Measurements from ENCODE around the gene MFSD6.

The MFSD6 gene

DNA sequence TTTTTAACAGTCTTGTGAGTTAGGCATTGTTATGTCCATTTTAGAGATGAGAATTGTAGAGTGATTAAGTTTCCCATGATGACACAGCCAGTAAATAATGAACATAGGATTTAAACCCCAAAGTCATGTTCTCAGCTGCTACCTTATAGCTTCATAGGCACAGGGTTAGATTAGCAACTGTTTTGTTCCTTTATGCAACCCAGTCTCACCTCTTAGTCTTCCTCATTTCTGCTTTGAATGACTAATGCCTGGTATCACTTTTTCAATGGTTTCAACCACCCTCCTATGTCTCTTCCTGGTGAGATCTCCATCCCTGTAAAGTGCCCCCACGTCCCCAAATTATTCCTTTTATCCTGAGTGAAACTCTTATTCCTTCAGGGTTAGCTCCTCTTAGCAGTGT is 44.3 kb downstream of the MFSD6 start:
- no peak for DNase-seq (ENCODE audit: low read depth)
- TF ChIP-seq, protein P1, sequence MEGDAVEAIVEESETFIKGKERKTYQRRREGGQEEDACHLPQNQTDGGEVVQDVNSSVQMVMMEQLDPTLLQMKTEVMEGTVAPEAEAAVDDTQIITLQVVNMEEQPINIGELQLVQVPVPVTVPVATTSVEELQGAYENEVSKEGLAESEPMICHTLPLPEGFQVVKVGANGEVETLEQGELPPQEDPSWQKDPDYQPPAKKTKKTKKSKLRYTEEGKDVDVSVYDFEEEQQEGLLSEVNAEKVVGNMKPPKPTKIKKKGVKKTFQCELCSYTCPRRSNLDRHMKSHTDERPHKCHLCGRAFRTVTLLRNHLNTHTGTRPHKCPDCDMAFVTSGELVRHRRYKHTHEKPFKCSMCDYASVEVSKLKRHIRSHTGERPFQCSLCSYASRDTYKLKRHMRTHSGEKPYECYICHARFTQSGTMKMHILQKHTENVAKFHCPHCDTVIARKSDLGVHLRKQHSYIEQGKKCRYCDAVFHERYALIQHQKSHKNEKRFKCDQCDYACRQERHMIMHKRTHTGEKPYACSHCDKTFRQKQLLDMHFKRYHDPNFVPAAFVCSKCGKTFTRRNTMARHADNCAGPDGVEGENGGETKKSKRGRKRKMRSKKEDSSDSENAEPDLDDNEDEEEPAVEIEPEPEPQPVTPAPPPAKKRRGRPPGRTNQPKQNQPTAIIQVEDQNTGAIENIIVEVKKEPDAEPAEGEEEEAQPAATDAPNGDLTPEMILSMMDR (IDR thresholded peaks at IDR 0.05; ENCODE audit: low read length, missing control alignments): no peak
- no peak overlapping the region for H3K4me3 ChIP-seq (replicated peaks; ENCODE audit: low read depth, low read length)

DNA sequence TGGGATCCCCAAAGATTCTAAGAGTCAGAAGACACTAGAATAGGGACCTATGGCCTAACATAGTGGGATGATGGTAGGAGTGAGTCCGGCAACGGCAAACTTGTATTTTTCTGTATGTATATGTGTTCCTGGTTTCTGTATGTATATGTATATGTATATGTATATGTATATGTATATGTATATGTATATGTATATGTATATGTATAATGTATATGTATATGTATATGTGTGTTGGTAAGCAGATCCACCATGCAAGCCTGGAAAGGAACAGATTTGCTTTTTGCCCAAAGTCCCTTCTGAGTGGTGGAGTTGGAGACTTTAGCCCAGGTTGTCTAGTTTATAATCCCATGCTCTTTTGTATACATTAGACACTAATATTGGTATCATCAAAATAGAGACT is 46.6 kb downstream of the MFSD6 start:
- H3K4me3 ChIP-seq (replicated peaks; ENCODE audit: low read depth, low read length): no peak overlapping the region
- TF ChIP-seq, protein P1 (IDR thresholded peaks at IDR 0.05; ENCODE audit: low read length, missing control alignments): no peak
- no peak for DNase-seq (ENCODE audit: low read depth)

DNA sequence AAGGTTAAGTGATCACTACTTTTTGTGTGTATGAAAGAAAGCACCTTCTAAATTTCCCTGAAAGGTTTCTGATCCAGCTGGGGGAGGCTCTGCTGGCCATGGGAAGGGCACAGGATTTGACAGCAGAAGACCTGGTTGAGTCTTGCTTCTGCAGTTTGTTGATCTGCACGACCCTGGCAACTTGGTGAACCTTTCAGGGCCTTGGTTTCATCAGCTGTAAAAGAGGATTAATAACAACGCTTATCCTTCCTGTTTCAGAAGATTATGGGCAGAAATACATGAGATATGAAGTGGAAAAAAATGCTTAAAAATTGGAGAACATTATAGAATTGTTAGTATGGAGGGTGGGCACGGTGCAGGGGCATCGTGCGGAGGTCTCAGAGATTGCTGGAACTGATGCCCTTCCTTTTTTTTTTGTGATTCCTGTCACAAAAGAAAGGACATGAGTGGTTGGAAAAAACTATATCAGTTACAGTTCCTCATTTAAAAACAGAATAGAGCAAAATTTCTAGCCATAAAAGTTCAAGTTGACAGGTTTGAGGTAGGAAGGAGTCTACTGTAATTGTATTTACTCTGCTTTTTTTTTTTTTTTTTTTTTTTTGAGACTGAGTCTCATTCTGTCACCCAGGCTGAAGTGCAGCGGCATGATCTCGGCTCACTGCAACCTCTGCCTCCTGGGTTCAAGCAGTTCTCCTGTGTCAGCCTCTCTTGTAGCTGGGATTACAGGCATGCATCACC is 47.4 kb downstream of the MFSD6 start:
- DNase-seq (ENCODE audit: low read depth): no peak
- H3K4me3 ChIP-seq (replicated peaks; ENCODE audit: low read depth, low read length): no peak overlapping the region
- TF ChIP-seq, protein P1 (IDR thresholded peaks at IDR 0.05; ENCODE audit: low read length, missing control alignments): no peak

DNA sequence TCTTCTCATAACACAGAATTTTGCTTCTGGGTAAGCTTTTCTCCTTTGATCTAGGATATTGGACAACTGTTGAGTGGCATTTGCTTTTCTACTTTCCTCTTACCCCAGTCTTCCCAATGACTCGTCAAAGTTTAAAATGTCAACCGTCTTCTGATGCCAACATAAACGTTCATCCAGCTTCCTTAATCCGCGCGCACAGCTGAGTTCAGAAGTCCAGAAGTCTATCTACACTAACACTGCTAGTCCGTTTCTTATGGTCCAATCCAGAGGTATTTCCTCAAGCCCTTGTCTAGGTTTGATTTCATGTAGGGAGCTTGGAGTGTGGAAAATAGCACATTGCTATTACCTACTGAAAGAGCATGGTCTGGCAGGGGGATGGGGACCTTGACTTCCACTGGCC is 48.7 kb downstream of the MFSD6 start:
- TF ChIP-seq, protein P1 (IDR thresholded peaks at IDR 0.05; ENCODE audit: low read length, missing control alignments): no peak
- H3K4me3 ChIP-seq (replicated peaks; ENCODE audit: low read depth, low read length): no peak overlapping the region
- no peak for DNase-seq (ENCODE audit: low read depth)

DNA sequence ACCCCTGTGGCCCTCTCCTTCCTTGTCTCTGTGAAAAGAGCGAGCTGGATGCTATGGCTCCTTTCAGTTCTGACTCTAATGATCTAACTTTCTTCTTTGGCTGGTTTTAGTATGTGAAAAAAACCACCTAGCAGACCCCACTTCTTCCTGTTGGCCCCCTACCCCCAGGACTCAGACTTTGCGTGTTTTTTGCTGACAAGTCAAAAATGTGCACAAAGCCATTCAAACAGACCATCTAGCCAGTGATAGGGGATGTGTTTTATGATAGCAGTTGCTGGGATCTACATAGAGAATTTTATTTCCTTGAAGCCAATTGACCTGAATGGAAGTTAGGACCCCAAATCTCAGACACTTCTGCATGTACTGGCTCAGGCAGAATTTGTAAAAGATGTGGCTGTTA is 49.1 kb downstream of the MFSD6 start:
- TF ChIP-seq, protein P1 (IDR thresholded peaks at IDR 0.05; ENCODE audit: low read length, missing control alignments): no peak
- DNase-seq (ENCODE audit: low read depth): no peak
- H3K4me3 ChIP-seq (replicated peaks; ENCODE audit: low read depth, low read length): no peak overlapping the region

DNA sequence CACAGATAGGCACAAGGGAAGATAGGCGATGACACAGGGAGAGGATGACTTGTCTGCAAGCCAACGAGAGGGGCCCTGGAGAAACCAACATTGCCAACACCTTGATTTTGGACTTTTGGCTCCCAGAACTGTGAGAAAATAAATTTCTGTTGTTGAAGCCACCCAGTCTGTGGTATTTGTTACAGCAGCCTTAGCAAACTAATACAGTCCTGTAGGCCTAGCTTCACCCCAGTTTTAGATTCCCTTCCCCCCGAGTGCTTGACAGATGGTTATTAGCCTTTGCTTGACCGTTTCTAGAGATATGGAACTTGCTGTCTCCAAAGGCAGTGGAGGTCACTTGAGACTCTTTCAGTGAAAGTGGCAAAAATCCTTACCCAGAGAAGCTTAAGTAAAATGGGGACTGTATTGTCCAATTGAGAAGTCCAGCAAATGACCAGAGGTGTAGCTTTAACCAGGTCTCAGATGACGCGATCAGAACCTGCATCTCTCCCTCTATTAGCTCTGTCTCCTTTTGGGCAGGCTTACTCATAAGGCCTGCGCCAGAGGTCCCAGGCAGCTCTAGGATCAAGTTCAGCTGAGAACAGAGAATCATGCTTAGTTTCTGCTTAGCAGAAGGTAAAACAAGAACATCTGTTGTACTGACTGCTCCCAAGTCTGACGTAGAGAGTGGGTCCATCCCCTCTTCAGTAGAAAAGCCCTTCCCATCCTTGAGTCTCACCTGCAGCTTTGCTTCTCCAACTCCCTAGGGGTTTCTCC is 50.4 kb downstream of the MFSD6 start:
- no peak for DNase-seq (ENCODE audit: low read depth)
- TF ChIP-seq, protein P1 (IDR thresholded peaks at IDR 0.05; ENCODE audit: low read length, missing control alignments): no peak
- no peak overlapping the region for H3K4me3 ChIP-seq (replicated peaks; ENCODE audit: low read depth, low read length)
